HuH-7.5 (cell line): ENCODE measurements around the gene ALPK3.
A peak's percentile ranks its signal among the peaks of the same experiment; 100 is the strongest.
"Not testable (repeated sequence)": the region's sequence is repeated elsewhere in the genome, so short reads cannot be mapped to it uniquely, and the experiment has no call there.

Source experiments
- DNase-seq: peaks from one replicate; pipeline ENCODE4 v3.0.0; 2011; ENCODE audit warnings: low spot score

Gene ALPK3

DNA sequence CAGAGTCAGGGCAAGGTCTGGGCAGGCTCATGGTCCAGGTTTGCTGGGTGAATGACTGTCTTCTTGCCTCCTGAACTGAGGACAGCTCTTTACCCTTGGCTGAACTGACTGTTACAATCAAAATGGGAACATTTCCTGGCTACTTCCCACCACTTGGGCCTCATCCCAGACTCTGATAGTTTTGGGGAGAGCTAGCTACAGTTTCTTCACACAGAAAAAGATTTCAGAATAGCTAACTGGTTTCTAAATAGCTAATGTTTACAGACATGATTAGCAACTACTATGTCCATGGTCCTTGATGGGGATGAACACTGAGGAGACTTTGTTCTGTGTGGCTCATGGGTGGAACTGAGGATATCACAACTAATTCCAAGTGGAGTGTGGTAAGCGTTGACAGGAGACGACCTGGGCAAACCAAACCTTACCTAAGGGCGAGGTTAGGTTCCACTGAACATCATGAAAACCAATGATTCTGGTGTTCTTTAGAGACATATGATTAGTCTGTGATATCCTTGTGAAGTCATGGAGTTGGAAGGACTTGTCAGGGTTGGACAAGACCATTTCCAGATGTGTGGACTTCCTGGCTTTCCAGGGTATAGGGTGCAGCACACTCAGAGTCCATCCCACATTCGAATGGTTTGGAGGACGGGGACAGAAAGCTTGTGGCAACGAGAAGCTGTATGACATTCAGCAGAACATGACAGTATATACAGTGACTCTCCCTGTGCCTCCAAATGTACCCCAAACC lies 7.3 kb downstream of the ALPK3 start:
- no peak for DNase-seq

DNA sequence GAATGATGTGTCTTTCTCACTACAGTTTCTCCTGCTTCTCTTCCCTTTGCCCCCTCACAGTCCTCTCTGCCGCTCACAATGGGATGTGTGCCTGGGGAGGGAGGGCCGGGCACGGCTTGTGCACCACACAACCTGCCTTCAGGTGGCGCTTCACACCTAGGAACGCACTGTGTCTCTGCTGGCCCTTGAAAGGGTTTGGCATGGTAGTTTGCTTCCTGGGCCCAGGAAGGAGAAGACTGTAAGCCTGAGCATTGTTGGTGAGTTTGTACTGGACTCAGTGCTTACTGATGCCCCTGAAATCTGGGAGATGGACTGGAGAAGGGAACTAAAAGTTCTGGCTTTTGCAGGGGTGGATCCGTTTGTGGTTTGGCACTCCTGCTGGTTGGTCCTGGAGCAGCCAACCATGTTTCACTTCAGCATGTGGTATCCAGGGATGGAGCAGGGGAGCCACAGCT lies 9.2 kb downstream of the ALPK3 start:
- peak; percentile 92 for DNase-seq

DNA sequence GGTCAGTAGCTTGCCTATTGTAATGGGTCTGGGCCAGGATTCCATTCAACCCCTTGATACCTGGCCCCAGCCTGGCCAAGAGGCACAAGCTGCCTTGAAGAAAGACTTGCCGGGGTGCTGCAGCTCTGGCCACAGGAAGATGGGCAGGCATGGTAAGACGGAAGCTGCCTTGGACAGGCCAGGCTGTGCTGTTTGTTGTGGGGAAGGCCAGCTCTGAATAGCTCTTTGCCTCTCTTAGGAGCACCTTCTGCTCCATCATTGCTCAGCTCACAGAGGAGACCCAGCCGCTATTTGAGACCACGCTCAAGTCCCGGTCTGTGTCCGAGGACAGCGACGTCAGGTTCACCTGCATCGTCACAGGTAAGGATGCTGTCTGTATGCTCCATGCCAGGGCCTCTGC lies 10.1 kb downstream of the ALPK3 start:
- DNase-seq, result no peak

DNA sequence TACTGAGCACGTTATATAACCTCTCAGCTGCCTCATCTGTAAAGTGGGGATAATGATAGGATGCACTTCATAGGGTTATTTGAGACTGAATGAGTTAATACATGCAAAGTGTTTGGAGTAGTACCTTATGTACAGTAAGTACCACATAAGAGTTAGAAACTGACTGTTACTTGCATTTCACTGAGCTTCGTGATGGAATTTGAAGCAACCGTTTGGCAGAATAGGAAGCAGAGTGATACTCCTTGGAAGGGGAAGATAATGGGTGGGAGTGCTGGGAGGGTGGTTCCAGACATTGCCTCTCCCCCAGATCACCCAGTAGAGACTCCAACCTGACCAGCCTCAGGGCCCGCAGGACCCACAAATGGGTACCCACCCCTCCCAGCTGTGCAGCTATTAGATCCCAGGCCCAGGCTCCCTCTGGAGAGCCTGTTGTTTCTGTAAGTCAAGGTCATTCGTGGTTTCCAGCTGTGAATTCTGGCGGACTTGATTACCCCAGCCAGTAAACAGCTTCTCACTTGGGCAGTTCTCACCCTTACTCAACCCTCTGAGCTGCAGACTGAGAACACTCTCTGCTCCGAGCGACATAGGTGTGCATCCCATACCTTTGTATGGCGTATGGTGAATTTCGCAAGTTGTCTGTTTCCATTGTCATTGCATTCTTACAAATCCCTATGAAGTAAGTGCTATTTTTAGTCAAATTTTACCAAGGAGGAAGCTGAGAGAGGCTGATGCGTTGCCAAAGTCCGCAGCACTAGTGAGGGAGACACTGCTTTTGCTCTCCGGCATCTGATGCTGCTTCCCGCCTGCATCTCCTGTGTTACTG lies 11.1 kb downstream of the ALPK3 start:
- DNase-seq, result no peak

DNA sequence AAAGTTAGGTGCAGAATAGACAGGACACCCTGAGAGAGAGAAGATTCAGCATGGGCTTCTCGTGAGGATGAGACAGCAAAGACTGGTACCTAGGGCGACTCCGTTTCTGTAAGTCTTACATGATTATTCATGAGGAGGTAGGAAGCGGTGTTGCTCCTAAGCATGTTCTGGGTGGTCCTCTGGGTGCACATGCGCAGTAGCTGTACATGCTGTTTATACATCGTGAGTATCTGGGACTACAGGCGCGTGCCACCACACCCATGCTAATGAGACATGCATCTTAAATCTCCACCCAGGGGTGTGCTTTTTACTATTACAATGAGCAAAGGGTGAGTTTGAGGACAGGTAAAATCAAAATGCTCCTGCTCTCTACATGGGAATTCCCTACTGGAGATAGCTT lies 12.3 kb downstream of the ALPK3 start:
- DNase-seq, result no peak

DNA sequence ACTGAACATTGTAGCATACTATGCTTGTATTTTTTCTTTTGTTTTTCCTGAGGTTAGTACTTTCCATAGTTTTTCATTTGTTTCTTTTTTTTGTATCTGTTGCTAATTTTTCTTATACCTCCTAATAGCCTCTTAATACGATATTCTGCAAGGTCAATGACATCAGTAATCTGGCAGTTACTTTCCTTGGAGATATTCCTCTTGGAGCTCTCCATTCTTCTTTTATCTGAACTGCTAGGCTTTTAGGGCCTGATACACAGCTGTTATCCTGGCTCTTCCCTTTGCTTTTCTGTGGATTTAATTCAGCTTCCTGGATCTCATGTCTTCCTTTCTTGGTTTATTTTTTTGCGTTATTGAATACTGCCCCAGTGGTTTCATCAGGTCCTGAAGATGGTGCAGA lies 12.9 kb downstream of the ALPK3 start:
- DNase-seq, result no peak

DNA sequence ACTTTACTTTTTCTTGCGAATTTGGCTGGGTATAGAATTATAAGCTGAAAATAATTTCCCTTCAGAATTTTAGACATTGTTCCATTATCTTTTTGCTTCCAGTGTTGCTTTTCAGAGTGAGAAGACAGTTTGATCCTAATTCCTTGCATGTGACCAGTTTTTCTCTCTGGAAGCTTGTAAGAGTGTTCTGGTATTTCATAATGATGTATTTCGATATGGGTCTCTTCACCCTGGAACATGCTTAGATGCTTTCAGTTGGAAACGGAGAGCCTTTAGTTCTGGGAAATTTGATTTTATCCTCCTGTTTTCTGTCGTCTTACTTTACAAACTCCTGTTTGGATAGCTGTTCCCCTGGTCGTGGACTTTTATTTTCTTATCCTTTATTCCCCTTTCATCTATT lies 13.9 kb downstream of the ALPK3 start:
- no peak for DNase-seq

DNA sequence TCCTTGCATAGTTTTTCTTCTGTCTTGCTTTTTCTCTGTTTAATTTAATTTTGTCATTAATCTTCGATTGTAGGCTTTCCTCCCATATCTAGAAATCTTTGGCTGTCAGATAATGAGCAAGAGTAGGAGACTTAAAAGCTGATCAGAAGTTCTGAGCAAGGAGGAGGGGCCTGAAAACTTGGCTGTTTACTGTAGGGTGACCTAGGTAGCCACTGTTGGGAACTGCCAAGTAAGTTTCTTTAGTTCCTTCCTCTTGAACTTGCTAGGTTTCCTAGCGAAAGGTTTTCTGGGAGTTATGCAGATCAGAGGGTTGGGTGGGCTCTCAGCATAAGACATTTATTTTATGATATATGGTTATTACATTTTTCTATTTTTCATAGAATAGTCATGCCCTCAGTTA lies 14.5 kb downstream of the ALPK3 start:
- DNase-seq, result no peak

DNA sequence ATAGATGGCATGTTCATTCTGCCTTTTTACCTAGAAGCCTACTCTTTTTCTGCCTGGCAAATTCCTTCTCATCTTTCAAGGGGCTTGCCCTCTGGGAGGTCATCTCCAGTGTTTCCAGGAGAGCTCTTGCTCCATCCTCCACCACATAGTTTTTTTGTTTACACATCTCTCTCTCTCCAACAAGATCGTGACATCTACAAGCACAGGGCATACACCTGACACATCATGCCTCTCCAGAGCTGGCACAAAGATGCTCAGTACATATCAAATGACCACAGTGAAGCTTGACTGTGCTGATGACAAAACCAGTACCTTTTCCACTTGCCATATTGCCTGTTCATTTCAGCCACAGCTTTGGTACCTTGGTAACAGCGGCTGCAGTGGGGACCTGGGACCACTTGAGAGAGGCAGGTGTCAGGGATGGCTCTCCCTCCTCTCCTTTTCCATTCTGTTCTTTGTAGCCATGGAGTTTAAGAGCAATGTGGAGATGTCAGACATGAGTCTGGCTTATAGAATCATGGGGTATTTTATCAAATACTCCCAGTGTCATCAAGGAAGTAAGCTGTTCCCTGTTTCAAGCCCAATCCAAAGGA lies 15.4 kb downstream of the ALPK3 start:
- DNase-seq, result no peak

DNA sequence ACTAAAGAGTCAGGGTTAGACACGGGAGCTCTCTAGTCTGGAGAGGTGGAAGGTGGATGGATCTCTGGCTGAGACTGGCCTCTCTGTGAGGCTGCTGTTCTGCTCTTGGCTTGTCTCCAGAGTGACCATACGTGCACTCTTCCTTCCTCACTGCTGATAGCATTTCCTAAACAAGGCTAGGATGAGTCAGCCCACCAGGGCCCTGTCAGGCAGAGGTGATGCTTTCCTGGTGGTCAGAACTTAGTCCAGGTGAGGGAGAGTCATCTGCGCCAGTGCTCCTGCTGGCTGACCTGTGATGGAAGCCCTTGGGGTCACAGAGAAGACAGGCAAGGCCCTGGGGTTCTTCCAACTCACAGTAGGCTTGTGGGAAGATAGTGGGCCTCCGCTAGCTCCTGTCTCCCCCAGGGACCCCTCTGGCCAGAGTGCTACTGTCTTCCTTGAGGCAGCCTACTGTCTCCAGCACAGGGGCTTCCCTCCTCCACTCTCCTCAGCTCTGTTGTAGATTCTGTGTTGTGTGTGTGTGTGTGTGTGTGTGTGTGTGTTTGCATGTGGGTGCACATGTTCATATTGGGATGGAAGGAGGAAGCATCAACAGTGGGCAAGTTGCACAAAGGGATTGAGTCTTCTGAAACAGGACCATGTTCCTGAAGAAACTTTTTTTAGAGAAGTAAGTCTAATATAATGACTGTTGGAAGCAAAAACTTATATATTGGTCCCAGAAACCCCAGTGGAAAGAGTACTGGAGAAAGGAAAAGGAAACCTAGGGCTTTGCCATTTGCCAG lies 16.5 kb downstream of the ALPK3 start:
- no peak for DNase-seq

DNA sequence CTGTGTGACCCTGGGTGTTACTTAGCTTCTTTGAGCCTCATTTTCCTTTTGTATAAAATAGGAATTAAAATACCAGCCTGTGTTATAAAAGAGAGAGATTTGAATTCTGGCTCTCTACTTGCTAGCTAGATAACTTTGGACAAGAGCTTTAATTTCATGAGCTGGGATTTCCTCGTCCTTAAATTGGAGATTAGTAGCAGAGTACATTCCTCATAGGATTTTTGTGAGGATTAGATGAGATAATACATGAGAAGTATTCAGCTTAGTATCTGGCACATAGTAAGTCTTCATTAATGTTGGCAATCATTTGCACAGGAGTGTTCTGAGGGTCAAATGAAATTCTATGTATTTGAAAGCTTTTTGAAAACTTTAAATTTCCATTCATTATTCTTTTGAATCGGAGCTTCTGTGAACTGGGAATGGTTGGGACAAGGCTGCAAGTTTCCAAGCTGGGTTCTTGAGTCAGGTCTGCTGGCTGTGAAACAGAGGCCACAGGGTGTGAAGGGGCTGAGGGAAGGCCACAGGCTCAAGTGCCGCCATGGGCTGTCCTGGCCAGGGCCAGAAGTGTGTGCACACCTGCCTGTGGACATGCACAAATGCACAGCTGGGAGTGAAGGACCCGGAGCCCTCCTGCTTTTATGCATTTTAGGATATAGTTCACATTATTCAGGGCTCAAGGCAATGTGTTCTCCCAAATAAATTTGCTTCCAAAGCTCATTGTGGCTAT lies 17.2 kb downstream of the ALPK3 start:
- DNase-seq, result no peak

DNA sequence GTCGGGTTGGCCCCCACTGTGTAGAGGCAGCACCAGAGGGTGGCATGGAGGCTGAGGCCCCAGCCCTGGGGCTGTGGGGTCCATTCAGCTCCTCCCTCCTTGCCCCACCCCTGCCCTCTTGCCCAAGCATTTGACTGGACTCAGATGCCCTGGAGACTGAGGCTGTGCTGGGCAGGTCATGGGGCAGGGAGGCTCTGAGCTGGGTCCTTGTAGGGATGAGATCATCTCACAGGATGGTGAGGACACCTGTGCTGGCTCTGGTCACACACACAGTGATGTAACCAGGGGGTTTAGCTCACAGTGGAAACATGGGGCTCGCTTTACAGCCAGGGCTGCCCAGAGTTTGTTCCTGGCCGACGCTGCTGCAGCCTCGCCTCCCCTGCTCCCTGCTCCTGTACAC lies 17.8 kb downstream of the ALPK3 start:
- DNase-seq, result no peak

DNA sequence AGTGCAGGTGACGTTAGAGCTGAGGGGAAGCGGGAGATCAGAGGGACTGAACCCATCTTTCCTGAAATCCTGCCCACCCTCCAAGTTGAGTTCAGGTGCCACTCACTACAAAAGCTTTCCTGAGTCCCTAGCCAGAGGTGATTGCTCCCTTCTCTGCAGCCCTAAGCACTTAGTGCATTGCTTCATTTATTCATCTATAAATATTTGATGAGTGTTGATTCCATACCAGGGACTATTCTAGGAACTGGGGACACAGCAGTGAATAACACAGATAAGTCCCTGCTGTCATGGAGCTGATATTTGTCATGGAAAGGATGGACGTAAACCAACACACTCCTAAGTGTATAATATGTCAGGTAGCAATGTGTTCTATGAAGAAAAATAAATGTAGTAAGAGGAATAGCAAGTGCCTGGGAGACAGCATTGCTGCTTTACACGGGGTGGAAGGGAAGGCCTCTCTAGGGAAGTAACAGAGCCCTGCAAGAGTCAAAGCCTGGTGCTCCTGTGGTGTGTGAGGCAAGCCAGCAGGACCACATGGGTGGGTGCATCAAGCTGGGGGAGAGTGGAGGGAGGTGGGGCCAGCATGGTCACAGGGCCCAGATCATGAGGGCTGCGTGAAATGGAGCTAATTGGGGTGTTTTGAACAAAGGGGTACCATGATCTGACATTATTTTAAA lies 18.6 kb downstream of the ALPK3 start:
- DNase-seq, result no peak

DNA sequence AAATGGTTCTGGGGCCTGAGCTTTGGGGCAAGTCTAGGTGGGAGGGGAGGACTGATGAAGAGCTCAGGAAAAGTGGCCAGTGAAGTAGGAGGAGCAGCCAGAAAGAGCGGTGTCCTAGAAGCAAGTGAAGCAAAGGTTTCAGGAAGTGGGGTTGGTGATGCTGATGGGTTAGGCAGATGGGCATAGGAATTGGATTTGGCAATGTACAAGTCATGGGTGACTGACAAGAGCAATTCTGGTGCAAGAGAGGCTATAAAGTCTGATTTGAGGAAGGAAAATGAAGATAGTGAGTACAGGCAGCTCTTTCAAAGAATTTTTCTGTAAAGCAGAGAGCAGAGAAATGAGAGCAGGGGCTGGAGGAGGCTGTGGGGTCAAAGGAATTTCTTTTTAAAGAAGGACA lies 19.7 kb downstream of the ALPK3 start:
- no peak for DNase-seq

DNA sequence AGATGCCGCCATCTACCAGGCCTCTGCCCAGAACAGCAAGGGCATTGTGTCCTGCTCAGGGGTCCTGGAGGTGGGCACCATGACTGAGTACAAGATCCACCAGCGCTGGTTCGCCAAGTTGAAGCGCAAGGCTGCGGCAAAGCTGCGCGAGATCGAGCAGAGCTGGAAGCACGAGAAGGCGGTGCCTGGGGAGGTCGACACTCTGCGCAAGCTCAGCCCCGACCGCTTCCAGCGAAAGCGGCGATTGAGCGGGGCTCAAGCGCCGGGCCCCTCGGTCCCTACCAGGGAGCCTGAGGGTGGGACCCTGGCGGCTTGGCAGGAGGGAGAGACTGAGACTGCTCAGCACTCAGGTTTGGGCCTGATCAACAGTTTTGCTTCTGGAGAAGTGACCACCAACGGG lies 22.6 kb downstream of the ALPK3 start:
- DNase-seq, result no peak

DNA sequence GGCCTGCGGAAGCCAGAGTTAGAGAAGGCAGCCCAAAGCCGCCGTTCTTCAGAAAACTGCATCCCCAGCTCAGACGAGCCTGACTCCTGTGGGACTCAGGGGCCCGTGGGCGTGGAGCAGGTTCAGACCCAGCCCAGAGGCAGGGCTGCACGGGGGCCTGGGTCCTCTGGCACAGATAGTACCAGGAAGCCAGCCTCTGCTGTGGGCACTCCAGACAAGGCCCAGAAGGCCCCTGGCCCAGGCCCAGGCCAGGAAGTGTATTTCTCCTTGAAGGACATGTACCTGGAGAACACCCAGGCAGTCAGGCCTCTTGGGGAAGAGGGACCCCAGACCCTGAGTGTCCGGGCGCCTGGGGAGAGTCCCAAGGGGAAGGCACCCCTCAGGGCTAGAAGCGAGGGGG lies 23.1 kb downstream of the ALPK3 start:
- DNase-seq, result no peak

DNA sequence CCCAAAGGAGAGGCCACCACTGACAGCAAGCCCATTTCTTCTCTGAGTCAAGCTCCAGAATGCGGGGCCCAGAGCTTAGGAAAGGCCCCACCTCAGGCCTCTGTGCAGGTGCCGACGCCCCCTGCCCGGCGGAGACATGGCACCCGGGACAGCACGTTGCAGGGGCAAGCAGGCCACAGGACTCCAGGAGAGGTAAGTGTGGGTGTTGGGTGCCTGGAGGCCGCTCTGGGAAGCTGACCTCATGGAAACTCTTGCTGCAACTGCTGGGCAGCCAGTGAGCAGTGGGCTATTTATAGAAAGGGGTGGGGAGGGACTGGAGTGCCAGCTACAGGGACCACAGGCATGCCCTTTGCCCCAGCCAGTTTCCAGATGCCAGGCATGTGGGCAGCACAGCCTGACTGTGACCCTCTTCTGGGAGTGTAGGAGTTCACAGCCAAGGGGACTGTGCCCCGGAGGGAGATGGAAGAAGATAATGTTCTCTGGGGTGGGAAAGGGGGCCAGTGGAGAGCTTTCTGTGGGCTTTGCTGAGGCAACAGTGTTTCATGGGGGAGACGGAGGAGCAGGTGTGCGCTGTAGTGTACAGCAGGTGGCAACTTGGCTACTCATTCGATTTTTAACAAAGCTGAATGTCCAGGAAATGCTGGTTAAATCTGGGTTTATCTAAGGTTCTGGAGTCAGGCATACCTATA lies 23.7 kb downstream of the ALPK3 start:
- peak; percentile 80 for DNase-seq

DNA sequence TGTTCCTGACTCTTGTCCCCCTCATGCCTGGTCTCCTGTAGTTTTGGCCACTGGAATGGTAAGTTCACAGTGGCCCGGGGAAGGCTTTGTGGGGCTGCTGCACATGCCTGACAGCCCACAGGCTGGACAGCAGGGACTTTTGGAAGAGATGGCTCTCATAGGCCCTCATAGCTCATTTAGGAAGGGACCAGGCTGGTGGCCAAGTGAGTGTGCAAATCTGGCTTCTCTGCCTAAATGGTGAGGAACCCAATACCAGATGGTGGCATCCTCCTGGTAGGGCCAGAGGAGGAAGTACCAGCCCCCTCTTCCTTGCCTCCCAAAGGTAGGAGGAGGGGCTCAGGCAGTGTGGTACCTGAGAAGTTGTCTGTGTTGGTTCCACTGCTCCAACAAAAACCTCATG lies 25.6 kb downstream of the ALPK3 start:
- DNase-seq, result no peak

DNA sequence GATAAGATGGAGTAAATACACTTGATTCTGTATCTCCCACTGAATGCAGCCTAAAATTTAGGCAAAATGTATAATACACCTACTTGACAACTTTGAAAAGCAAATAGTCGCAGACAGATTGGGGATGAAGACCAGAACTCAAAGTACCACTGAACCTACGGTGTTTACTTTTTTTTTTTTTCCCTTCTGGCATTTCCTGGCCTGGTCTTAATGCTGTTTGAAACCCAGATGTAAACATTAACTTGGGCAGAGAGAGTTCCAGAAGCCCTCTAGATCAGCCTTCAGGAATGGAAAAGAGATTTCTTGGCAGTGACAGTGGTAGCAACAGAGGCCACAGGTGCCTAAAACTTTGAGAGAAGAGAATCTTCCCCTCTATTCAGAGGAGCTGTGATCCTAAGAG lies 27.8 kb downstream of the ALPK3 start:
- DNase-seq, result no peak

DNA sequence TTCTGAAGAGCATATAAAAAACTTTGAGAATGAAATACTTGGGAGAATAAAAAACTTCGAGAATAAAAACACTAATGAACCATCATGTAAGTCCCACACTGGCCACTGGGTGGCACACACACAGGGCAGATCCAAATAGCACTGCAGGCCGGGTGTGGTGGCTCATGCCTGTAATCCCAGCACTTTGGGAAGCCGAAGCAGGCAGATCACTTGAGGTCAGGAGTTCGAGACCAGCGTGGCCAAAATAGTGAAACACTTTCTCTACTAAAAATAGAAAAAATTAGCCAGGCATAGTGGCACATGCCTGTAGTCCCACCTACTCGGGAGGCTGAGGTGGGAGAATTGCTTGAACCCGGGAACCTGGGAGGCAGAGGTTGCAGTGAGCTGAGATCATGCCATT lies 28.5 kb downstream of the ALPK3 start:
- not testable (repeated sequence) for DNase-seq

DNA sequence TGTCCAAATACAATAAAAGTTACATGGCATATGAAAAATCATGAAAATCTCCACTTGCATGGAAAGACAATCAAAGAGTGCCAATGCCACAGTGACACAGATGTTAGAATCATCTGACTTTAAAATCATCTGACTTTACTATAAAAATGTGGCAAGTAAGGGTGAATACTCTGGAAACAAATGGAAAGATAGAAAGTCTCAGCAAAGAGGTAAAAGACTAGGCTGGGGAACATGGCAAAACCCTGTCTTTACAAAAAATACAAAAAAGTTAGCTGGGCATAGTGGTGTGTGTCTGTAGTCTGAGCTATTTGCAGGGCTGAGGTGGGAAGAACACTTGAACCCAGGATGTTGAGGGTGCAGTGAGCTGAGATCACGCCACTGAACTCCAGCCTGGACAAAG lies 29.1 kb downstream of the ALPK3 start:
- no peak for DNase-seq
